ENCODE measurements around the gene ADA. TPM values are rescaled to one million over a fixed set of nuclear protein-coding genes. Genes with fewer than 3 reads are reported as not detected.
"Not testable (repeated sequence)": the region's sequence is repeated elsewhere in the genome, so short reads cannot be mapped to it uniquely, and the experiment has no call there.

The ADA gene
- total RNA-seq, 2 experiments from 2014 or later: 67.0 to 142 TPM

DNA sequence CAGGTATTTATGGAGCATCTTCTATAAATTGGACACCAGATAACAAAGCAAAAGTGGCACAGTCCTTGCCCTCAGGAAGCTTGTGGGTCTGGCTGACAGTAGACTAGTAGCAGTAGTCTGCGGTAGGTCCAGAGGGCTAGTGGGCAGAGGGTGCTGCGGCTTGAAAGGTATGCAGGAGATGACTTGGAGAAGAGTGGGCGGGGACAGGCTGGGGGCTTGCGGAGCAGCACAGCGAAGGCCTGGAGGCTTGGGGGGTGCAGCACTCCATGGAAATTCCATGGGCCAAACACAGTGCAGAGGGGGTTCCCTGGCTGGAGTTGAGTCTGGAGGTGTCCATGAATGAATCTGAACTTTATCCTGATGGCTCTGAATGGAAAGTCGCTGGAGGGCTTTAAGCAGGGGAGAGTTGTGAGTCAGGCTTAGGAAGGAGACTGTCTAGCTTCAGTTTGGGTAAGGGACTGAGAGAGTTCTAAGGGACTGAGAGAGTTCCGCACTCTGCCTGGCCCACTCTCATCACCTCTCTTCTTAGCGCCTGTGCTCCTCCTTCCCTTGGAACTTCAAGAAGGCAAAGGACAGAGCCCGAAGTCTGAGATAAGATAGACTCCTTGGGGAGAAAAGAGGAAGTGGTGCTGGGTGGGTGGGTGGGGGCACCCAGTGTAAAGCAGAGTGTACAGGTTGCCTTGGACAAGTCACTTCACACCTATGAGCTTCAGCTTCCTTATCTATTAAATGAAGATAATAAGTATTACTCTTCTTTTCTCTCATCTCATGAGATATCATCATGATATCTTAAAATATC lies 60.3 kb downstream of the ADA start:
- BruUV-seq (replicated peaks): no TSS peak
- Histone ChIP-seq H3K79me2 (ENCODE audit: insufficient read depth, low read depth, low read length) (peaks cover 62% of the 10 kb centered on the region), H2AFZ (ENCODE audit: low read length) (no peak overlapping the region), H4K20me1 (ENCODE audit: insufficient read depth, low read length) (no peaks in the 10 kb centered on the region), H3K27ac (ENCODE audit: low read depth, low read length, poor library complexity, severe bottlenecking) (peak overlapping the region; percentile 32), H3K9me2 (ENCODE audit: insufficient read depth, low read length) (no peaks in the 10 kb centered on the region), H3K4me1 (ENCODE audit: insufficient read depth, low read length, poor library complexity, severe bottlenecking) (peaks cover 90% of the 10 kb centered on the region), H3K4me3 (ENCODE audit: low read depth, low read length, poor library complexity, severe bottlenecking) (no peak overlapping the region), H3K36me3 (ENCODE audit: insufficient read depth, low read length) (peaks cover 73% of the 10 kb centered on the region), H3K9me3 (ENCODE audit: low read length) (peaks cover 8% of the 10 kb centered on the region), H3K4me2 (ENCODE audit: low read length) (peak overlapping the region; percentile 39)
- ChIA-PET CTCF (ENCODE audit: unreplicated experiment) (interaction anchor here (1.2 kb wide), 1 partner anchor 12 kb away, joined by 3 read pairs; no protein-coding TSS in a partner anchor), POLR2A (interaction anchor here (1.1 to 1.8 kb wide), 2 partner anchors 9 to 16 kb away, joined by 3 to 9 read pairs; partner anchors contain the start of gene PKIG)
- TF ChIP-seq, protein P1, sequence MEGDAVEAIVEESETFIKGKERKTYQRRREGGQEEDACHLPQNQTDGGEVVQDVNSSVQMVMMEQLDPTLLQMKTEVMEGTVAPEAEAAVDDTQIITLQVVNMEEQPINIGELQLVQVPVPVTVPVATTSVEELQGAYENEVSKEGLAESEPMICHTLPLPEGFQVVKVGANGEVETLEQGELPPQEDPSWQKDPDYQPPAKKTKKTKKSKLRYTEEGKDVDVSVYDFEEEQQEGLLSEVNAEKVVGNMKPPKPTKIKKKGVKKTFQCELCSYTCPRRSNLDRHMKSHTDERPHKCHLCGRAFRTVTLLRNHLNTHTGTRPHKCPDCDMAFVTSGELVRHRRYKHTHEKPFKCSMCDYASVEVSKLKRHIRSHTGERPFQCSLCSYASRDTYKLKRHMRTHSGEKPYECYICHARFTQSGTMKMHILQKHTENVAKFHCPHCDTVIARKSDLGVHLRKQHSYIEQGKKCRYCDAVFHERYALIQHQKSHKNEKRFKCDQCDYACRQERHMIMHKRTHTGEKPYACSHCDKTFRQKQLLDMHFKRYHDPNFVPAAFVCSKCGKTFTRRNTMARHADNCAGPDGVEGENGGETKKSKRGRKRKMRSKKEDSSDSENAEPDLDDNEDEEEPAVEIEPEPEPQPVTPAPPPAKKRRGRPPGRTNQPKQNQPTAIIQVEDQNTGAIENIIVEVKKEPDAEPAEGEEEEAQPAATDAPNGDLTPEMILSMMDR (conservative IDR thresholded peaks at IDR 0.05; ENCODE audit: low read length): no peak
- no peak for TF ChIP-seq EZH2phosphoT487 (IDR thresholded peaks at IDR 0.05; ENCODE audit: borderline replicate concordance, low read depth, low read length)
- intact Hi-C loops (cut with micrococcal nuclease; ENCODE audit: unreplicated experiment): no loop called here
- DNase-seq (ENCODE audit: low spot score): no peak

DNA sequence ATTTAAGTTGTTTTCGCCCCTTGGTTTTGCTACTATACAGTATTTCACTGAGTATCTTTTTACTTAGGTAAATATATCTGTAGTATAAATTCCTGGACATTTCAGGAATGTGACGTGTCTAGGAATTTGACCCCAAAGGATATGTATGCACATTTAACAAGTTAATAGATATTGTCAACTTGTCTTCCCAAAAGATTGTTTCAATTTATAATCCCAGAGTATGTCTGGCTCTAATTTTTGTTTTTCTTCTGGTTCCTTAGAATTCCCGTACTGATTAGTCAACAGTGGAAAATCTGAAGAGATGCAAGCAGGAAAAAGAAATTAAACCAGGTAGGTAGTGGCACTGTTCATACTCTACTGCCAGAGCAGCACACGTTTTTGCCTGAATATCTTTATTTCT lies 62.0 kb downstream of the ADA start:
- peaks cover 8% of the 10 kb centered on the region for H3K9me3 ChIP-seq (ENCODE audit: low read length)
- H3K9me2 ChIP-seq (ENCODE audit: insufficient read depth, low read length): no peaks in the 10 kb centered on the region
- peaks cover 61% of the 10 kb centered on the region for H3K36me3 ChIP-seq (ENCODE audit: insufficient read depth, low read length)
- H3K79me2 ChIP-seq (ENCODE audit: insufficient read depth, low read depth, low read length): peaks cover 70% of the 10 kb centered on the region
- no peak overlapping the region for H3K4me3 ChIP-seq (ENCODE audit: low read depth, low read length, poor library complexity, severe bottlenecking)
- ChIA-PET POLR2A (interaction anchor here (1.1 kb wide), 1 partner anchor 18 kb away, joined by 3 read pairs; no protein-coding TSS in a partner anchor), CTCF (ENCODE audit: unreplicated experiment) (no interaction called here)
- peaks cover 92% of the 10 kb centered on the region for H3K4me1 ChIP-seq (ENCODE audit: insufficient read depth, low read length, poor library complexity, severe bottlenecking)
- H2AFZ ChIP-seq (ENCODE audit: low read length): no peak overlapping the region
- no peak for TF ChIP-seq EZH2phosphoT487 (IDR thresholded peaks at IDR 0.05; ENCODE audit: borderline replicate concordance, low read depth, low read length)
- TF ChIP-seq, protein P1 (conservative IDR thresholded peaks at IDR 0.05; ENCODE audit: low read length): no peak
- no peak overlapping the region for H3K4me2 ChIP-seq (ENCODE audit: low read length)
- no peaks in the 10 kb centered on the region for H4K20me1 ChIP-seq (ENCODE audit: insufficient read depth, low read length)
- intact Hi-C loops (cut with micrococcal nuclease; ENCODE audit: unreplicated experiment): loop anchor here (10.0 kb wide), 1 partner anchor 375 kb away; the partner anchor contains the start of genes STK4 and TOMM34
- no peak overlapping the region for H3K27ac ChIP-seq (ENCODE audit: low read depth, low read length, poor library complexity, severe bottlenecking)
- DNase-seq (ENCODE audit: low spot score): no peak
- no TSS peak for BruUV-seq (replicated peaks)

DNA sequence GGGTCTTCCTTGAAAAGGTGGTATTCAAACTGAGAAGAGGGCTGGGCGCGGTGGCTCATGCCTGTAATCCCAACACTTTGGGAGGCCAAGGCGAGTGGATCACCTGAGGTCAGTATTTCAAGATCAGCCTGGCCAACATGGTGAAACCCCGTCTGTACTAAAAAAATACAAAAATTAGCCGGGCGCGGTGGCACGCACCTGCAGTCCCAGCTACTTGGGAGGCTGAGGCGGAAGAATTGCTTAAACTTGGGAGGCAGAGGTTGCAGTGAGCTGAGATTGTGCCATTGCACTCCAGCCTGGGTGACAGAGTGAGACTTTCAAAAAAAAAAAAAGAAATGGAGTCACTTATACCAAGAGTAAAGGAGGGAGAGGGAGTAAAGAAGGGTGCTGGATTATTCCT lies 63.2 kb downstream of the ADA start:
- POLR2A ChIA-PET: interaction anchor here (0.6 to 3.6 kb wide), 3 partner anchors 10 to 29 kb away, joined by 4 to 16 read pairs (median 6); no protein-coding TSS in a partner anchor
- DNase-seq (ENCODE audit: low spot score); H3K9me3 ChIP-seq (ENCODE audit: low read length); H4K20me1 ChIP-seq (ENCODE audit: insufficient read depth, low read length); BruUV-seq (replicated peaks); H2AFZ ChIP-seq (ENCODE audit: low read length); CTCF ChIA-PET (ENCODE audit: unreplicated experiment); H3K9me2 ChIP-seq (ENCODE audit: insufficient read depth, low read length): not testable (repeated sequence)
- H3K79me2 ChIP-seq (ENCODE audit: insufficient read depth, low read depth, low read length): peaks cover 70% of the 10 kb centered on the region
- peak overlapping the region; percentile 89 for H3K4me2 ChIP-seq (ENCODE audit: low read length)
- H3K36me3 ChIP-seq (ENCODE audit: insufficient read depth, low read length): peaks cover 49% of the 10 kb centered on the region
- intact Hi-C loops (cut with micrococcal nuclease; ENCODE audit: unreplicated experiment): loop anchor here (10.0 kb wide), 1 partner anchor 376 kb away; the partner anchor contains the start of genes STK4 and TOMM34
- H3K27ac ChIP-seq (ENCODE audit: low read depth, low read length, poor library complexity, severe bottlenecking): peak overlapping the region; percentile 98
- H3K4me1 ChIP-seq (ENCODE audit: insufficient read depth, low read length, poor library complexity, severe bottlenecking): peaks cover 92% of the 10 kb centered on the region
- peak overlapping the region; percentile 63 for H3K4me3 ChIP-seq (ENCODE audit: low read depth, low read length, poor library complexity, severe bottlenecking)

Measured in OCI-LY7 (cell line).